ENCODE measurements around the gene CPPED1. TPM values are rescaled to one million over a fixed set of nuclear protein-coding genes. Genes with fewer than 3 reads are reported as not detected.

The CPPED1 gene, protein sequence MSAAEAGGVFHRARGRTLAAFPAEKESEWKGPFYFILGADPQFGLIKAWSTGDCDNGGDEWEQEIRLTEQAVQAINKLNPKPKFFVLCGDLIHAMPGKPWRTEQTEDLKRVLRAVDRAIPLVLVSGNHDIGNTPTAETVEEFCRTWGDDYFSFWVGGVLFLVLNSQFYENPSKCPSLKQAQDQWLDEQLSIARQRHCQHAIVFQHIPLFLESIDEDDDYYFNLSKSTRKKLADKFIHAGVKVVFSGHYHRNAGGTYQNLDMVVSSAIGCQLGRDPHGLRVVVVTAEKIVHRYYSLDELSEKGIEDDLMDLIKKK
- 8.1 and 9.2 TPM in 2 replicates for total RNA-seq

DNA sequence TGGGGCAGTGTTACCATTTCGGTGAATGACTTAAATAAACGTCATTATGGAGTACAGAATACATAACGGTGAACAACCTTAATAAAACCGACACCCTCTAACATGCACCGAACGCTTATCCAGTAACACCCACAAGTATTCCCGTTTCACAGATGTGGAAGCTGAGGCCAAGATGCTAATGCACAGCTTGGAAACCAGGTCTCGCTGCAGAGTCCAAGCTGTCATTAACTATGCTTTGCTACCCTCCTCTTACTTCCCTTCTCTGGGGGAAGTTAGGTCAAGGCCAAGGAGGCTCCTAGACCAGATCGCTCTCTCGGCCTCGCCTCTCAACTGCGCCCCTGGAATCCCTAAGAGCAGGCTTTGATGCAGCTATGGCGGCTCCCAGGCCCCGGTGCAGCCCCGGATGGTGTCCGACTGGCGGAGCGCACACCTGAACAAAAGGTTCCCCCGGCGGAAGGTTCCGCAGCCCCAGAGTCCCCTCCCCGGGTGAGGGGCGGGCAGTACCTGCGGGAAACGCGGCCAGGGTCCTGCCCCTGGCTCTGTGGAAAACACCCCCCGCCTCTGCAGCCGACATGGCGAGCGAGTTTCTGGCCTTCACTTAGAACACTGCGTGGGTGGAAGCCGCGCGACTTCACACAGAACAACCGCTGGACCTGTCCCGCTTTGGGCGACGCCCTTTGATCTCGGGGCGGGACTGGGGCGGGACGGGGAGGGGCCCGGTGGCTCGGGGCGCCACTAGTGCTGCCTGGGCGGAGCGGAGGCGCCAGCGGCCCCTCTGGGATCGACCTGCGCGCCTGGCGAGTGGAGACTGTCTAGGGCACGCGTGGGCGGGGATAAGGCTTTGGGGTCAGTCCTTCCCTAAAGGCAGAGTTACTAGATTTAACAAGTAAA lies at the start of gene CPPED1:
Gene CPPED1, minus strand, starts transcription at position 685 of the 891 bp plus-strand sequence. Its CDS starts 111 bp downstream, at position 574.

Other genes starting within 250 kb of the CPPED1 start
- gene SHISA9, start 97.7 kb upstream of the CPPED1 start, total RNA-seq: not detected in 2 replicates